Right renal pelvis (tissue), 4 donors: ENCODE results near the gene THBD. TPM values are rescaled to one million over a fixed set of nuclear protein-coding genes. Genes with fewer than 3 reads are reported as not detected.

Experiments used
- DNase-seq, 4 donors: peaks; one replicate each; pipeline ENCODE4 v3.0.0-alpha.2; 2013; ENCODE audit warnings: low read depth in 4 of 4, low spot score in 3 of 4, missing footprints in 1 of 4
- polyA plus RNA-seq, 4 donors: library from polyadenylated mRNA; unstranded; fragments of 120-200 nt; gene quantifications; one replicate each; pipeline ENCODE4 v1.2.1, GENCODE V29; 2013; ENCODE audit not compliant: insufficient read length in 4 of 4

THBD gene
- polyA plus RNA-seq: 10 to 100 TPM in 1 of 4 donors, 1 to 10 TPM in 3; 5.2 to 10.8 (median 5.8) TPM

- DNase-seq: no peak
Measured at GRCh38 chr20:23049201-23050075, at the start of gene THBD. Gene THBD (minus strand): TSS chr20:23049672. CDS start chr20:23049504, 168 bp downstream.

GRCh38 chr20:23097636-23098580, 48.4 kb upstream of the THBD start:
- no peak for DNase-seq

GRCh38 chr20:23096986-23097520, 47.6 kb upstream of the THBD start:
- no peak for DNase-seq

GRCh38 chr20:23096097-23096496, 46.6 kb upstream of the THBD start:
- DNase-seq: no peak

GRCh38 chr20:23095499-23095898, 46.0 kb upstream of the THBD start:
- DNase-seq: no peak

- DNase-seq: no peak
Measured at GRCh38 chr20:23094927-23095326, 45.5 kb upstream of the THBD start.

- DNase-seq: no peak
Measured at GRCh38 chr20:23094213-23094896, 44.9 kb upstream of the THBD start.

- DNase-seq: no peak
Measured at GRCh38 chr20:23093613-23094012, 44.1 kb upstream of the THBD start.

- no peak for DNase-seq
Measured at GRCh38 chr20:23092861-23093495, 43.5 kb upstream of the THBD start.

GRCh38 chr20:23092384-23092756, 42.9 kb upstream of the THBD start:
- no peak for DNase-seq

- DNase-seq: no peak
Measured at GRCh38 chr20:23091721-23092383, 42.4 kb upstream of the THBD start.

GRCh38 chr20:23090878-23091277, 41.4 kb upstream of the THBD start:
- DNase-seq: no peak

- no peak for DNase-seq
Measured at GRCh38 chr20:23090147-23090546, 40.7 kb upstream of the THBD start.

GRCh38 chr20:23088866-23089265, 39.4 kb upstream of the THBD start:
- DNase-seq: no peak

GRCh38 chr20:23087587-23088251, 38.2 kb upstream of the THBD start:
- DNase-seq: no peak

- DNase-seq: no peak
Measured at GRCh38 chr20:23086931-23087411, 37.5 kb upstream of the THBD start.

GRCh38 chr20:23086056-23086566, 36.6 kb upstream of the THBD start, which contains the start of gene CD93:
Gene CD93 (minus strand): TSS chr20:23086324. CDS start chr20:23086192, 132 bp downstream.
- no peak for DNase-seq

GRCh38 chr20:23085436-23086055, 36.1 kb upstream of the THBD start:
- no peak for DNase-seq
